ENCODE data around the gene EFS. TPM values are rescaled to one million over a fixed set of nuclear protein-coding genes. Genes with fewer than 3 reads are reported as not detected.
"Not testable (repeated sequence)": the region's sequence is repeated elsewhere in the genome, so short reads cannot be mapped to it uniquely, and the experiment has no call there.

Gene EFS
- total RNA-seq, 1 donor from 2014 or later = 29.6 TPM

DNA sequence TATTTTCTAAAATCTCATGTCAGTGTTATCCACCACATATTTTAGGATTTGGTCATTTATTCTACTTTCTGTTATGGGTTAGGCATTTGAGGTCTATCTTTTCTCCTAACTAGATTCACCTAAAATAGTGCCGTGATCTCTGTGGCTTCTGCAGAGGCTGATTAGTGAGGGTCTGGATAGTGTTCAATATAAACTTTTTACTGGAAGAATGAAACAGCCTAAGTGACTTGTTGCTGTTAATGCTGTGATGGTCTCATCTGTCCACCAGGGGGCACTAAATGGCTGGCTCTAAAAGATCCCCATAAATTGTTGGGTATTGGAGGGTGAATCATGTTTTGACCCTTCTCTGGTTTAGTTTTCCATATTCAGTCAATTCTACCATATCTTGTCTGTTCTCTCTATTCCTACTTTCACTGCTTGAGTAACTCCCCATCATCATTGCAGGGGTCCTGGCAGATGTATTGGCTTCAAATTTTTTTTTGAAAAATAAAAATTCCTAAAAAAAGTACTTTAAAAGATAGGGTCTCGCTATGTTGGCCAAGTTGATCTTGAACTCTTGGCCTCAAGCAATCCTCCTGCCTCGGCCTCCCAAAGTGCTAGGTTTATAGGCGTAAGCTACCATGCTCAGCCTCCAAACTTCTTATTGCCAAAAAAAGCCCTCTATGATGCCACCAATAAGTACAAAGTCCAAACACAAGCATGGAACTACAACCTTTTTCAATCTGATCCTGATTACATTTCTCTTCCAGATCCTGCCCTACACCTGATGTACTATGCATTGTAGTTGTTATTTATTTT lies 36.8 kb downstream of the EFS start:
- Mint-ChIP-seq H3K4me1 (ENCODE audit: low read depth) (peaks cover 8% of the 10 kb centered on the region), H3K36me3 (ENCODE audit: low read depth) (peaks cover 8% of the 10 kb centered on the region), H3K9me3 (ENCODE audit: low read depth) (no peaks in the 10 kb centered on the region), H3K27ac (ENCODE audit: unreplicated experiment) (no peak overlapping the region), H3K4me3 (ENCODE audit: unreplicated experiment) (no peak overlapping the region), H3K27me3 (ENCODE audit: low read depth) (no peaks in the 10 kb centered on the region)
- TF ChIP-seq, protein P1, sequence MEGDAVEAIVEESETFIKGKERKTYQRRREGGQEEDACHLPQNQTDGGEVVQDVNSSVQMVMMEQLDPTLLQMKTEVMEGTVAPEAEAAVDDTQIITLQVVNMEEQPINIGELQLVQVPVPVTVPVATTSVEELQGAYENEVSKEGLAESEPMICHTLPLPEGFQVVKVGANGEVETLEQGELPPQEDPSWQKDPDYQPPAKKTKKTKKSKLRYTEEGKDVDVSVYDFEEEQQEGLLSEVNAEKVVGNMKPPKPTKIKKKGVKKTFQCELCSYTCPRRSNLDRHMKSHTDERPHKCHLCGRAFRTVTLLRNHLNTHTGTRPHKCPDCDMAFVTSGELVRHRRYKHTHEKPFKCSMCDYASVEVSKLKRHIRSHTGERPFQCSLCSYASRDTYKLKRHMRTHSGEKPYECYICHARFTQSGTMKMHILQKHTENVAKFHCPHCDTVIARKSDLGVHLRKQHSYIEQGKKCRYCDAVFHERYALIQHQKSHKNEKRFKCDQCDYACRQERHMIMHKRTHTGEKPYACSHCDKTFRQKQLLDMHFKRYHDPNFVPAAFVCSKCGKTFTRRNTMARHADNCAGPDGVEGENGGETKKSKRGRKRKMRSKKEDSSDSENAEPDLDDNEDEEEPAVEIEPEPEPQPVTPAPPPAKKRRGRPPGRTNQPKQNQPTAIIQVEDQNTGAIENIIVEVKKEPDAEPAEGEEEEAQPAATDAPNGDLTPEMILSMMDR (IDR thresholded peaks at IDR 0.05) = peak; percentile 93
- no peak for DNase-seq (ENCODE audit: low spot score)

GRCh38 chr14:23326491-23327332 lies 38.3 kb downstream of the EFS start:
- DNase-seq (ENCODE audit: low spot score) = no peak
- no peaks in the 10 kb centered on the region for H3K27me3 Mint-ChIP-seq (ENCODE audit: low read depth)
- TF ChIP-seq, protein P1 (IDR thresholded peaks at IDR 0.05) = no peak
- H3K36me3 Mint-ChIP-seq (ENCODE audit: low read depth) = peaks cover 12% of the 10 kb centered on the region
- no peak overlapping the region for H3K27ac Mint-ChIP-seq (ENCODE audit: unreplicated experiment)
- H3K4me1 Mint-ChIP-seq (ENCODE audit: low read depth) = peaks cover 20% of the 10 kb centered on the region
- H3K4me3 Mint-ChIP-seq (ENCODE audit: unreplicated experiment) = no peak overlapping the region
- no peaks in the 10 kb centered on the region for H3K9me3 Mint-ChIP-seq (ENCODE audit: low read depth)

DNA sequence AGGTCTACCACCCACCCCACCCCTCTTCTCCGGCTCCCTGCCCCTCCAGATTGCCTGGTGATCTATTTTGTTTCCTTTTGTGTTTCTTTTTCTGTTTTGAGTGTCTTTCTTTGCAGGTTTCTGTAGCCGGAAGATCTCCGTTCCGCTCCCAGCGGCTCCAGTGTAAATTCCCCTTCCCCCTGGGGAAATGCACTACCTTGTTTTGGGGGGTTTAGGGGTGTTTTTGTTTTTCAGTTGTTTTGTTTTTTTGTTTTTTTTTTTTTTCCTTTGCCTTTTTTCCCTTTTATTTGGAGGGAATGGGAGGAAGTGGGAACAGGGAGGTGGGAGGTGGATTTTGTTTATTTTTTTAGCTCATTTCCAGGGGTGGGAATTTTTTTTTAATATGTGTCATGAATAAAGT lies 39.2 kb downstream of the EFS start:
- not testable (repeated sequence) for DNase-seq (ENCODE audit: low spot score); H3K4me3 Mint-ChIP-seq (ENCODE audit: unreplicated experiment); H3K27me3 Mint-ChIP-seq (ENCODE audit: low read depth); H3K9me3 Mint-ChIP-seq (ENCODE audit: low read depth)
- Mint-ChIP-seq H3K36me3 (ENCODE audit: low read depth) (peaks cover 12% of the 10 kb centered on the region), H3K4me1 (ENCODE audit: low read depth) (peaks cover 22% of the 10 kb centered on the region), H3K27ac (ENCODE audit: unreplicated experiment) (peak overlapping the region; percentile 22)

DNA sequence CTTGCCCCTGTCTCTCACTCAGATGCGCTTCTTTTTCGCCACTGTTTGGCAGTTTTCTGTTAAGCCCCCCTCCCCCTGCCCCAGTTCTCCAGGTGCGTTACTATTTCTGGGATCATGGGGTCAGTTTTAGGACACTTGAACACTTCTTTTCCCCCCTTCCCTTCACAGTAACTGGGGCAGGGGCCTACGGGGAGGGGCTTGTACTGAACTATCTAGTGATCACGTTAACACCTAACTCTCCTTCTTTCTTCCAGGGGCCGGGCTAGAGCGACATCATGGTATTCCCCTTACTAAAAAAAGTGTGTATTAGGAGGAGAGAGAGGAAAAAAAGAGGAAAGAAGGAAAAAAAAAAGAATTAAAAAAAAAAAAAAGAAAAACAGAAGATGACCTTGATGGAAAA lies 40.0 kb downstream of the EFS start:
- TF ChIP-seq, protein P1 (IDR thresholded peaks at IDR 0.05) = no peak
- no peak overlapping the region for H3K4me3 Mint-ChIP-seq (ENCODE audit: unreplicated experiment)
- no peak overlapping the region for H3K27ac Mint-ChIP-seq (ENCODE audit: unreplicated experiment)
- peaks cover 15% of the 10 kb centered on the region for H3K36me3 Mint-ChIP-seq (ENCODE audit: low read depth)
- H3K4me1 Mint-ChIP-seq (ENCODE audit: low read depth) = peaks cover 30% of the 10 kb centered on the region
- DNase-seq (ENCODE audit: low spot score) = no peak
- H3K27me3 Mint-ChIP-seq (ENCODE audit: low read depth) = no peaks in the 10 kb centered on the region
- no peaks in the 10 kb centered on the region for H3K9me3 Mint-ChIP-seq (ENCODE audit: low read depth)

- Mint-ChIP-seq H3K4me3 (ENCODE audit: unreplicated experiment) (no peak overlapping the region), H3K27ac (ENCODE audit: unreplicated experiment) (peak overlapping the region; percentile 41), H3K4me1 (ENCODE audit: low read depth) (peaks cover 35% of the 10 kb centered on the region), H3K27me3 (ENCODE audit: low read depth) (no peaks in the 10 kb centered on the region), H3K9me3 (ENCODE audit: low read depth) (no peaks in the 10 kb centered on the region), H3K36me3 (ENCODE audit: low read depth) (peaks cover 19% of the 10 kb centered on the region)
- no peak for DNase-seq (ENCODE audit: low spot score)
- TF ChIP-seq, protein P1 (IDR thresholded peaks at IDR 0.05) = no peak
Observed at GRCh38 chr14:23324455-23324846, 40.5 kb downstream of the EFS start.
